Measurements from ENCODE around the gene MPLKIP. TPM values are rescaled to one million over a fixed set of nuclear protein-coding genes. Genes with fewer than 3 reads are reported as not detected.

The MPLKIP gene
- total RNA-seq, 1 experiment from 2014 or later: 43.2 TPM

DNA sequence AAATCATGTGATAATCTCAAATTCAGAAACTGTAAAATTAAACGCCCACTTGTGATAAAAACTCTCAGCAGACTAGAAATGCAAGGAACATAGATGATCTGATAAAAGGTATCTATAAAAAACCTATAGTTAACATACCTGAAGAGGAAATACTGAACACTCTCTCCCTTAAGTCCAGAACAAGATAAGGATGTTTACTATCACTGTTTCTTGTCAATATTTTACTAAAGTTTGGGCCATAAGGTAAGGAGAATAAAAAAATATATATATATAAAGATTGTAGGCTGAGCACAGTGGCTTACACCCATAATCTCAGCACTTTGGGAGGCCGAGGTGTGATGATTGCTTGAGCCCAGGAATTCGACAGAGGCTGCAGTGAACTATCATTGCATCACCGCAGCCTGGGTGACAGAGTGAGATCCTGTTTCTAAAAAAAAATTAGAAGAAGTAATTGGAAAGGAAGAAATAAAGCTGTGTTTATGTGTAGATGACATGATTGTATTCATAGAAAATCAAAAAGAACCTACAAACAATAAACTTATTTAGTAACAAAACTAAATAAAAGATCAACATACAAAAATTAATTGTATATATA, 28.4 kb downstream of the MPLKIP start:
- no peak for DNase-seq
- TF ChIP-seq, protein P1, sequence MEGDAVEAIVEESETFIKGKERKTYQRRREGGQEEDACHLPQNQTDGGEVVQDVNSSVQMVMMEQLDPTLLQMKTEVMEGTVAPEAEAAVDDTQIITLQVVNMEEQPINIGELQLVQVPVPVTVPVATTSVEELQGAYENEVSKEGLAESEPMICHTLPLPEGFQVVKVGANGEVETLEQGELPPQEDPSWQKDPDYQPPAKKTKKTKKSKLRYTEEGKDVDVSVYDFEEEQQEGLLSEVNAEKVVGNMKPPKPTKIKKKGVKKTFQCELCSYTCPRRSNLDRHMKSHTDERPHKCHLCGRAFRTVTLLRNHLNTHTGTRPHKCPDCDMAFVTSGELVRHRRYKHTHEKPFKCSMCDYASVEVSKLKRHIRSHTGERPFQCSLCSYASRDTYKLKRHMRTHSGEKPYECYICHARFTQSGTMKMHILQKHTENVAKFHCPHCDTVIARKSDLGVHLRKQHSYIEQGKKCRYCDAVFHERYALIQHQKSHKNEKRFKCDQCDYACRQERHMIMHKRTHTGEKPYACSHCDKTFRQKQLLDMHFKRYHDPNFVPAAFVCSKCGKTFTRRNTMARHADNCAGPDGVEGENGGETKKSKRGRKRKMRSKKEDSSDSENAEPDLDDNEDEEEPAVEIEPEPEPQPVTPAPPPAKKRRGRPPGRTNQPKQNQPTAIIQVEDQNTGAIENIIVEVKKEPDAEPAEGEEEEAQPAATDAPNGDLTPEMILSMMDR (conservative IDR thresholded peaks at IDR 0.05): no peak
- Histone ChIP-seq H4K8ac (replicated peaks; ENCODE audit: insufficient read length, low read depth, low read length) (no peak overlapping the region), H2AK5ac (ENCODE audit: insufficient read length, low read length) (no peak overlapping the region), H3K4ac (ENCODE audit: low read depth, low read length) (no peak overlapping the region), H3K23me2 (ENCODE audit: insufficient read length, low read depth, low read length, poor library complexity, severe bottlenecking) (no peaks in the 10 kb centered on the region), H3K23ac (ENCODE audit: insufficient read length, low read depth, low read length) (no peak overlapping the region), H3T11ph (ENCODE audit: low read length) (no peak overlapping the region), H4K20me1 (ENCODE audit: control insufficient read depth, insufficient read depth, insufficient read length) (no peaks in the 10 kb centered on the region), H3K18ac (ENCODE audit: insufficient read length, low read depth, low read length) (no peak overlapping the region), H3K14ac (ENCODE audit: insufficient read depth, low read length) (no peak overlapping the region), H3K9me3 (ENCODE audit: control insufficient read depth, low read depth, low read length) (no peaks in the 10 kb centered on the region), H3K27me3 (ENCODE audit: insufficient read depth, low read length) (no peaks in the 10 kb centered on the region), H2BK15ac (ENCODE audit: low read depth, low read length) (no peak overlapping the region), H2BK120ac (ENCODE audit: low read depth, low read length, poor library complexity, severe bottlenecking) (no peak overlapping the region), H3K4me2 (ENCODE audit: insufficient read depth, insufficient read length, low read length) (no peak overlapping the region), H2BK20ac (ENCODE audit: low read depth, low read length, poor library complexity, severe bottlenecking) (no peak overlapping the region), H3K4me1 (ENCODE audit: insufficient read depth, low read length) (no peaks in the 10 kb centered on the region), H2BK12ac (ENCODE audit: insufficient read length, low read depth, low read length) (no peak overlapping the region), H3K79me1 (ENCODE audit: insufficient read depth, low read depth, low read length, poor library complexity, severe bottlenecking) (no peaks in the 10 kb centered on the region), H2AFZ (ENCODE audit: low read length) (no peak overlapping the region), H2BK5ac (ENCODE audit: insufficient read length, low read length) (no peak overlapping the region), H4K91ac (ENCODE audit: insufficient read length, low read depth, low read length) (no peak overlapping the region), H4K5ac (ENCODE audit: insufficient read length, low read depth, low read length) (no peak overlapping the region), H3K27ac (ENCODE audit: insufficient read length, low read depth, low read length) (no peak overlapping the region), H3K79me2 (ENCODE audit: insufficient read depth, low read length) (no peaks in the 10 kb centered on the region), H3K9ac (ENCODE audit: extremely low read depth, insufficient read length, low read length) (no peak overlapping the region), H3K56ac (ENCODE audit: insufficient read length, low read depth, low read length) (no peak overlapping the region)
- Mint-ChIP-seq H3K27ac (no peak overlapping the region), H3K27me3 (ENCODE audit: low read depth) (no peaks in the 10 kb centered on the region; the same call in 1 of the 2 replicates), H3K9me3 (no peaks in the 10 kb centered on the region), H3K4me1 (no peaks in the 10 kb centered on the region), H3K36me3 (ENCODE audit: insufficient read depth in 1 of 3, low read depth in 3 of 3) (no peaks in the 10 kb centered on the region), H3K4me3 (no peak overlapping the region)
- no CpG with 5 or more reads among the region's 4 CpGs for WGBS (ENCODE audit: extremely low coverage, insufficient read length, low lambda C conversion rate)
